OCI-M1 (cell line): ENCODE results near the gene RBL2.
"Not testable (repeated sequence)": the region's sequence is repeated elsewhere in the genome, so short reads cannot be mapped to it uniquely, and the experiment has no call there.

Experiments
- DNase-seq: peaks from one replicate; lab custom pipeline; 2025; lab: John Stamatoyannopoulos, UW

RBL2 gene

GRCh38 chr16:53504665-53505064 lies 70.4 kb downstream of the RBL2 start:
- no peak for DNase-seq

GRCh38 chr16:53506254-53506653 lies 72.0 kb downstream of the RBL2 start:
- no peak for DNase-seq

- DNase-seq, result peak; percentile 88
These were observed 73.4 kb downstream of the RBL2 start for GRCh38 chr16:53507464-53508179.

- DNase-seq, result peak; percentile 61
These were observed 75.8 kb downstream of the RBL2 start for GRCh38 chr16:53509906-53510703.

GRCh38 chr16:53510704-53511070 lies 76.4 kb downstream of the RBL2 start:
- no peak for DNase-seq

DNA sequence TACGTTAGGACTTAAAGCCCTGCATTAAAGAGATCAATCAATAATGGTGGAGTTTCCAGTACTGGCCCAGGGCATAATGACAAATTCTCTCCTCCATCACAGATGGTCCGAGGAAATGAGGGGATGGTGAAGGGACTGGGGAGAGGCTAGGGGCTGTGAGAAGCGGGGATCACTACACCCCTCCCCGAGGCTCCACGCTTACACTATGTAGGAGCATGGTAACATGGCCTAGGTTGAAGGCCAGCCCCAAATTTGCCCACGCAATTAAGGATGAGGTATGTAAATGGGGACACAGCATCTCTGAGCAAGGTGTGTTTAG lies 76.8 kb downstream of the RBL2 start:
- no peak for DNase-seq

- DNase-seq, result no peak
These were observed 77.4 kb downstream of the RBL2 start for GRCh38 chr16:53511403-53512280.

GRCh38 chr16:53512795-53513194 lies 78.5 kb downstream of the RBL2 start:
- not testable (repeated sequence) for DNase-seq

DNA sequence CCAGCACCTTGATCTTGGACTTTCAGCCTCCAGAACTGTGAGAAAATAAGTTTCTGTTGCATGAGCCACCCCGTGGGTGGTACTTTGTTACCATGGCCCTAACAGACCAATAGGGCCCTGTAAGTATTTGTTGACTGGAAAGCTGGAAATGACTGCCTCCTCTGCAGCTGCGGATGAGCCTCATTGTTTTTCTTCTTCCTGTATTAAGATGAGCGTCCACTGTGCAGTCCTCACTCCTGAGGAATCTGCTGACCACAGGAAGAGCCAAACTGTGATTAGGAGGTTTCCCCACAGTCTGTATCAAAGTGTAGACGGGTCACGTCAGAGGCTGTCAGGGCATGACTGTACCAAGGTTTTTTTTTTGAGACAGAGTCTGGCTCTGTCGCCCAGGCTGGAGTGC lies 81.0 kb downstream of the RBL2 start:
- no peak for DNase-seq

GRCh38 chr16:53515811-53516210 lies 81.5 kb downstream of the RBL2 start:
- no peak for DNase-seq

- no peak for DNase-seq
These were observed 83.6 kb downstream of the RBL2 start for GRCh38 chr16:53517851-53518250.

GRCh38 chr16:53518550-53519416 lies 84.5 kb downstream of the RBL2 start:
- peak; percentile 55 for DNase-seq

- no peak for DNase-seq
These were observed 85.3 kb downstream of the RBL2 start for GRCh38 chr16:53519417-53520091.

- no peak for DNase-seq
These were observed 89.0 kb downstream of the RBL2 start for GRCh38 chr16:53523126-53523804.

GRCh38 chr16:53523971-53524548 lies 89.8 kb downstream of the RBL2 start:
- DNase-seq, result no peak

DNA sequence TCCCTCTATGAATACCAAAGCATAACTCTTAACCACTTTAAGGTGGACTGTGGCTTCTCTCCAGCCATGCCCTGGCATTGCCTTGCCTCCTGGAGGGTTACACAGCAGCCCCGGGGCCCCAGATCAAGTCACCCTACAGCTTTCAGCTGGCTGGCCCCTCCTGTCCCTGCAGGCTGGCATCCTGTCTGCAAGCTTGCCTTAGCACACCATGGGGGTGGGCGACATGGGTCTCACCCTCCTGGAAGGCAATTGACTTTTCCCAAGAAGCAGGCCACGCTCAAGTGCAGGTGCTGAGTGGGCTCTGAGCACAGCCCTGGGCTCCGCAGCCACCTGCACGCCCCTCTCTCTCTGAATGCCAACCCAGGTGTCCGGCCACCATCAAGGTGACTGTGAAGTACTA lies 94.5 kb downstream of the RBL2 start:
- no peak for DNase-seq

GRCh38 chr16:53529513-53529912 lies 95.2 kb downstream of the RBL2 start:
- no peak for DNase-seq

- DNase-seq, result no peak
These were observed 95.8 kb downstream of the RBL2 start for GRCh38 chr16:53530046-53530445.

DNA sequence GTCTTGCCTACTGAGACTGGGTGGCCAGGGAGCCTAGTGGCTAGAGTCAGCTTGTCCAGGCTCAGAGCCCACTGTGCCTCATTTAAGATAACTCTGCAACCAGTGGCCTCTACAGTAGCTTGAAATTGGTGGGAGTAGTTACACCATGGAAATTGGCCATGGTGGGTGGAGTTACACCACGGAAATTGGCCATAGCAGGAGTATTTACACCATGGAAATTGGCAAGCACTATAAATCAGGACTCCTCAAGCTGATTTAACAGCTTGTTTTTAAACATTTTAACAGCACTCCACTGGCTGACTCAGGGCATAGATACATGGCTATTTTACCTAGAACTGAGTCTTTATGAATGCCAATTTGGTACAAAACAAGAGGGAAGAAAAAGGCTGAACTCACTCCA lies 96.5 kb downstream of the RBL2 start:
- DNase-seq, result no peak

- DNase-seq, result no peak
These were observed 99.9 kb downstream of the RBL2 start for GRCh38 chr16:53534206-53534605.
